ENCODE results near the gene PITX3.

Gene PITX3

DNA sequence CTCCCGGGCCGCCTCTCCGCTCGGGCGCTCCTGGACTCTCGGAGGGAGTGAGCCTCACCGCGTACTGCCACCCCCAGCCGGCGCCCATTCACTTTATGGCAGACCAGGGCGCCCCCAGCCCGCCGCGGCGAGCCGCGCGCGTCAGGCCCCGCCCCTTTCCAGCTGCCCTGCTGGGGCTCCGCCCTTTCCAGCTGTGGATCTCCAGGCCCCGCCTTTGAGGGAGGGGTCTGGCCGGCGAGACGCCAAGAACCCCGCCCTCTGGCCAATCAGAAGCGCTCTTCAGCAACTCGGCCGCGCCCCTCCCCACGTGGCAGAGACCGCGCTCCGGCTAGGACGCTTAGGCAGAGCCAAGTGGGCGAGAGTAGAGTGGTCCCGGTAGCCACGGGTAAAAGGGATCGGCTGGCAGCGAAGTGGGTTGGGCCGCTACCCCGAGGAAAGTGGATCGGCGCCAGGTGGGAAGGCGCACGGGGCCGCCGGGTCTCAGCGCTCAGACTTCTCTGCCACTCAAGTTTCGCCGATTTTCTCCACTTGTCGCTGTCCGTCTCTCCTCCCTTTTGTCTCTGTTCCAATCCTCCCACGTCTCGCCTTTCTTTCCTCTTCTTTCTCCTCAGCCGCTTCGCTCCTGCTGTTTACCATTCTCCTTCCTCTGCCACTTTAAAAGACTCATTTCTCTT, at the start of gene PITX3:
TSS of gene PITX3 (minus strand) at position 69 of the 674 bp plus-strand sequence. CDS start 9,432 bp downstream, outside the sequence.
- in situ Hi-C loops (cut with HindIII; ENCODE audit: low sequenced_read_pairs): no loop called here

DNA sequence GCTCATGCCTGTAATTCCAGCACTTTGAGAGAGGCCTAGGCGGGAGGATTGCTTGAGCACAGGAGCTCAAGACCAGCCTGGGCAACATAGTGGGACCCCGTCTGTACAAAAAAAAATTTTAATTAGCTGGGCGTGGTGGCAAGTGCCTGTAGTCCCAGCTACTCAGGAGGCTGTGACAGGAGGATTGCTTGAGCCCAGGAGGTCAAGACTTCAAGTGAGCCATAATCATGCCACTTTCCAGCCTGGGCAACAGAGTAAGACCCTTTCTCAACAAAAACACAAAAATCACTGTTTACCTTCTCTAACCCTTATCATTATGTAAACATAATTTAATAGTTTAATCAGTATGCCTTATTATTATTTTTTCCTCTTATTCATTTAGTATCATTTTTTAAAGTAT, 48.5 kb upstream of the PITX3 start:
- in situ Hi-C loops (cut with HindIII; ENCODE audit: low sequenced_read_pairs): no loop called here

DNA sequence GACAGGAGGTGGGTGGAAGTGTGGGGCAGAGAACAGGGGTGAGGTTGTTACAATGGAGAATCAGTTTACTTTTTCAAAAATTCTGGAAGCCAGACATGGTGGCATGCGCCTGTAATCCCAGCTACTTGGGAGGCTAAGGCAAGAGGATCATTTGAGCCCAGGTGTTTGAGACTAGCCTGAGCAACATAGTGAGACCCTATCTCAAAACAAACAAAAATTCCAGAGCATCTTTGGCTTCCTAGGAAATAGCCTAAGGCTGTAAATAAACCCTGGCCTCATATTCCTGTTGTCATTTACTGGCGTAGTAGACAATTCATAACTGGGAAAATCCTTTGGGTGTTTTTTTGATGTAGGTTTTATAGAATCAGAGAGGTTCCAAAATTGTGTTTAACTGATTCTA, 48.0 kb upstream of the PITX3 start:
- in situ Hi-C loops (cut with HindIII; ENCODE audit: low sequenced_read_pairs): no loop called here

DNA sequence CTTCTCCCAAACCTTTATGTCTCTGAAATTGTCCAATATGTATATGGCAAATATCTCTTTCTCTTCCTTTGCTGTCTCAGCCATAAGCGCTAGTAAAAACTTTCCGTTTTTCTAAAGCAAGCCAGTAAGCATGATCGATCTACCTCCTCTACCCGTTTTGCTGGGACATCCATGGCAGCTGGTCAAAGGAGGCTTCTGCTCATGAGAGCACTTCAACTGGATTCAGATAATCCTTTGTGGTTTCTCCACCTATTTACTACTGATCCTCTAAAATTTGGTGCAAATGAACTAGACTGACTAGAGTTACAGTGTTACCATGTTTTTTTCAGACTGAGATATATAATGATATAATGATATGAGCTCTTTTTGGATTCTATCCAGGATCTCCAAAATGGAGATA, 46.7 kb upstream of the PITX3 start:
- in situ Hi-C loops (cut with HindIII; ENCODE audit: low sequenced_read_pairs): no loop called here

DNA sequence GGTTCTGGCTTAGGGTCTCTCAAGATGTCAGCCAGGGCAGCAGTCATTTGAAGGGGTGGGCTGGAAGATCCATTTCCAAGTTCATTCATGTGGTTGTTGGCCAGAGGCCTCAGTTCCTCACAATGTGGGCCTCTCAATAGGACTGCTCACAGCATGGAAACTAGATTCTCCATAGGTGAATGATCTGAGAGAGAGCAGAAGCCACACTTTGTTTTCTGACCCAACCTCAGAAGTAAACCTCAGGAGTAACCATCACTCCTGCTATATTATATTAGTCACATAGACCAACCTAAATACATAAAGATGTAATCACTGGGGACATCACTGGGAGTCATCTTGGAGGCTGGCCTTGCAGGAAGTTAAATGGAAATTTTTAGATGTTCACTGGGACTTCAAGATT, 46.2 kb upstream of the PITX3 start:
- in situ Hi-C loops (cut with HindIII; ENCODE audit: low sequenced_read_pairs): no loop called here

DNA sequence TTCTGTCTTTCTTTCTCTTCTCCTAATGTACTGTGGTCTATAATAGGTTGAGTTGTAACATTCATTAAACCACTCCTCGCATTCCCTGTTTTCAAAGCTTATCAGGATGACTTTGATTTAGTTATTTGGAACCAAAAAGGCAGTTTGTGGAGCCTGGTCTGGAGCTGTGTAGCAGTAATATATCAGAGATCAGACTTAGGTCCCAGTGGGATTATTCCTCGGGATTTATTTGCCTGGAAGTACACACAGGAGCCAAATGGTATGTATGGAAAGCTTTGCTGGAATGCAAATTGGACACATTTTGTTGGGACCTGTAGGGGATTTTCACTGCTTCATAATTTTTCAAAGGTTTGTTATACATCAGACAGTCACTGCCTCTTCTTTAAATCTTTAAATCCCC, 44.9 kb upstream of the PITX3 start:
- in situ Hi-C loops (cut with HindIII; ENCODE audit: low sequenced_read_pairs): no loop called here

DNA sequence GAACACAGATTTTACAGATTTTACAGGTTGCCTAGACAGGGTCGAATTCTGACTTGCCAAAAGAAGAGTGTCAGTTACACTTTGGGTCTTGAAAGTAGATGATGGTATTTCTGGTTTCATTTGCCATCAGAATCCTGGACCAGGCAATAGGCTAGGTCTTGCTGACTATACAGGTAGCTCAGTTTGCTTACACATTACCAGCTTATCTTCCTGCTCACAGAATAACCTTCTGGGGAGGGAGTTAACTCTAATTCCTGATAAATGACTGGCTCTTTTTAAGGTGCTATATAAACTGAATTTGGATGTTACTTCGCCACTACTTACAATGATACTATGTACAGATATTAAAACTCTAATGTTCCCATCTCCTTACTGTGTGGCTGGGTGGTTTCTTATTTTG, 43.8 kb upstream of the PITX3 start:
- in situ Hi-C loops (cut with HindIII; ENCODE audit: low sequenced_read_pairs): no loop called here

DNA sequence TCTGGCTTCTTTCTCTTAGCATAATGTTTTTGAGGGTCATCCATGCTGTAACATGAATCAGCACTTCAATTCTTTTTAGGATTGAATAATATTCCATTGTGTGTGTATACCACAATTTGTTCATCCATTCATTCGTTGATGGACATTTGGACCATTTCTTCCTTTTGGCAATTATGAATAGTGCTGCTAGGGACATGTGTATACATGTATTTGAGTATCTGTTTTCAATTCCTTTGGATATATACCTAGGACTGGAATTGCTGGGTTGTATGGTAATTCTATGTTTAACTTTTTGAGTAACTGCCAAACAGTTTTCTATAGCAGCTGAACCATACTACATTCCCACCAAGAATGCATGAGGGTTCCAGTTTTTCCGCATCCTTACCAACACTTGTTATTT, 43.2 kb upstream of the PITX3 start:
- in situ Hi-C loops (cut with HindIII; ENCODE audit: low sequenced_read_pairs): loop anchor here (5.0 kb wide), 1 partner anchor 57 kb away; the partner anchor contains the start of gene ELOVL3

DNA sequence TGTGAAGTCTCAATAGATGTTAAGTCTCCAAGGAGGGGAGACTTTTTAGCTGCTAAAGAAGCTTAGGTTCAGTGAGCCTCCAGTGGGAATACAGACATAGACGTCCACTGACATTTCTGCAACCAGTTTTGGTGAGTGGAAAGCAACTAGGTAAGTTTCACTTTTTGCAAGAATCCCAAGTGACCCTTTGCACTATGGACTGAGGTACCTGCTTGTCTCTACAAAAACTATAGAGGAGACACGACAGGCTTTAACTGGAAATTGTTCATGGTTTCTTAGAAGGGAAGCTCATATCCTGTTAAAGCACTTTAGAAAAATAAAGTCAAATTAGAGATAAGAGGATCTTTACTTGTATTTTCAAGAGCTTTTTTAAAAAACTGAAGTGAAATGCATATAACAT, 42.6 kb upstream of the PITX3 start:
- in situ Hi-C loops (cut with HindIII; ENCODE audit: low sequenced_read_pairs): loop anchor here (5.0 kb wide), 1 partner anchor 57 kb away; the partner anchor contains the start of gene ELOVL3

DNA sequence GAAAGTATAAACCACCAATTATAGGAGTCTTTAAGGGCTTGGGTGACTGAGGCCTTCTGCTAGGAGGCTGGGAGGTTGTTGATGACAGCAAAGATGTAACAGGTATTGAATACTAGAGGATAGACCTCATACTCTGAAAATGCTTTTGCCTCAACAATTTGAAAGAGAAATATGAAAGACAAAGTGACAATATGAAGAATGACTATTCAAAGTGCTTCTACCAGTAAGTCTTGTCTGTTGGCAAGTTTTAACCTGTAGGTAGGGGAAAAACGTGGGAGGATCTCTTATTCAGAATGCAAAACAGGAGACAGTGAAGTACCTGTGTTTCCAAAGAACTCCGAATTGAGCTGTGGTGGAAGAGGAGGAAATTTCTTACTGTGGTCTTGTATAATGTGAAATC, 42.2 kb upstream of the PITX3 start:
- in situ Hi-C loops (cut with HindIII; ENCODE audit: low sequenced_read_pairs): loop anchor here (5.0 kb wide), 1 partner anchor 56 kb away; the partner anchor contains the start of gene ELOVL3

DNA sequence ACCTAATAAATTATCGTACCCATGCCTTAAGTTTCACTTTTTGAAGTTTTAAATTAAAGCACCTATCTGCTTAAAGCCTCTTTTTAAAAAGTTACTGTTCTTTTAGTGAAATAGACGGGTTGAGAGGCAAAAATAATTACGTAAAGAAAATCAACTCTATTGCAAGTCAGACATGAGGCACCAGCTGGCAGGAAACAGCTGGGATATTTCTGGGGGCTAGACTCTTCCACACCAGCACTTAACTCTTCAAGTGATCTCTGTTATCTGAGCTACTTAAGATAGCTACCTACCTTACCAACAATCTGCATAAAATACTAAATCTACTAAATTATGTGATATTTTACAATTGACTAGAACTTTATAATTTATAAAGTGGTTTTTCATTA, 39.8 kb upstream of the PITX3 start:
- in situ Hi-C loops (cut with HindIII; ENCODE audit: low sequenced_read_pairs): loop anchor here (5.0 kb wide), 1 partner anchor 54 kb away; the partner anchor contains the start of gene ELOVL3

DNA sequence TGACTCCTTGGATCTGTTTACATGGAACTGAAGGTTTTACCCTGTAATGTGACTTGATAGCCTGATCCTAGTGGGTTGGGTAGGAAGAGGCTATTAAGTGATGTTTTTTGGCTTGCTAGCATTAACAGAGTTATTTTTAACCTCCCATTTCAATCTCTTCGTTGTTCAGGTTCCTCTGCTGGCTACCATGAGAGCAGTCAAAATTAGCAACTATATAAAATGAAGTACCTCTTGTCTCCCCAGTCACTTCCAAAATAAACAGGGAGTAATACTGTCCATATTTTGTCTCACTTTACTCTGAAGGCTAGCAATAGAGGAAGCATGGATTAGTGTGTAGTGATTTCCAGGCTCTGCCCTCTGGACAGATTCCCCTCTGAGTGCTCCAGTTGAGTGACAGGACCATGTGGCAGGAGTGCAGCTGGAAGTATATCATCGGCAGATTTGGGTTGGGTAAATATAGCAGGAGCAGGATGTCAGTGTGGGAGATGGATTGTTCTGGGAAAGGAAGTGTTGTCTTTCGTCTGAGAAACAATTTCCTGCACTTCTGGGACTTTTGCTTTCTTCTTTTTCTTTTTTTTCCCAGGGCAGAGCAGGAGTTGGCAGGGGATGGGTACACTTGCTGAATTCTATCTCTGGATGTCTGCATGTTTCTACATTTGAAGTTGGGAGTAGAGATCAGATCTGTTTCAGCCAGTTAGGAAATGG, 39.2 kb upstream of the PITX3 start:
- in situ Hi-C loops (cut with HindIII; ENCODE audit: low sequenced_read_pairs): loop anchor here (5.0 kb wide), 1 partner anchor 53 kb away; the partner anchor contains the start of gene ELOVL3

DNA sequence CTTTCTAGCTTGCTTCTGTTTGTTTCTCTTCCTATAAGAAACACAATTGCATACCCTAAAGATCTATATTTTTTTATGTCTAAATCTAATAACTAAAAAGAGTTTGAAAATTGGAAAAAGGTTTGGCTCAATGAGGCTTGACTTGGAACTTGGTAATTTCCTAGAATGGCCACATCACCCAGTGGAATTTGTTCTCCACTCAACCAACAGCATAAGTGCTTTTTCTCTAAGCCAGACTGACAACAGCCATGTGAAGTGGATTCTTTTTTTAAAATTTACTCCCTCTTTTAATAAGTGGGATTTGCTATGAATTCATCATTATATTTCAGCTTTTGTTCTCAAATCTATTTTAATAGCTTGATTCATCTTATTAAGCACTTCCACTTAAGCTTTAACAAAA, 37.8 kb upstream of the PITX3 start:
- in situ Hi-C loops (cut with HindIII; ENCODE audit: low sequenced_read_pairs): no loop called here

DNA sequence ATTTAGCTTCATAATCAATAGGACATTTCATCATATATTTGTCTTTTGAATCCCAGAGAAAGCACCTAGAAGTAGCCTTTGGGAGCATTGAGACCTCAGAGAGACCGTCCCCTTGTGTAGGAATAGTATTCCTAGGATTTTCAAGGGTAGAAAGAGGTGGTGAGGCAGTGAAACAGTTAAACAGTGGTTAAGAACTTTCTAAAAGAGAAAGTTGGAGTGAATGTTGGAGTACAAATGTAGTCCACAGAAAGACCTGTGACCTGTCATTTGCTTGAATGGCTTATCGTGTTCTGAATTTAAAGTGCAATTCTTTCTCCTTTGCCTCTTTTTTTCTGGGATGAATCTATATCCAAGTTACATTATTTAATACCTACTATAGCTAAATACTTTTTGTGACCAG, 34.0 kb upstream of the PITX3 start:
- in situ Hi-C loops (cut with HindIII; ENCODE audit: low sequenced_read_pairs): no loop called here

DNA sequence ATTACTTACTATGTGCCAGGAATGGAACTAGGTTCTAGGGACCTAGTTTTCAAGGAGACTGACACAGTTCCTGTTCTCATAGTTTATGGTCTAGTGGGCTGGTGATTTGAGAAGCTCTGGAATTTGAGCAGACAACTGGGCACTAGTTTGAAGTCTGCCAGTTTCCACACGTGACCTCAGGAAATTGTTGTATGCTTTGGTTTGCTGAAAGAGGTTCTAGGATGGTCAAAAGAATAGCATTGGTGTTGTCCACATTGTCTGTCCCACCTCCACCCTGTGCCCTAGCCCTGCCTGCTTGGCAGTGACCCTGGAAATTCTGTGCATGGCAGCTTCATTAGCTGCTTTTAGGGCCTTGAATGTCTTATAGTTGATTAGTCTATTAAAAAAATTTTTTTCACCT, 32.8 kb upstream of the PITX3 start:
- in situ Hi-C loops (cut with HindIII; ENCODE audit: low sequenced_read_pairs): no loop called here

DNA sequence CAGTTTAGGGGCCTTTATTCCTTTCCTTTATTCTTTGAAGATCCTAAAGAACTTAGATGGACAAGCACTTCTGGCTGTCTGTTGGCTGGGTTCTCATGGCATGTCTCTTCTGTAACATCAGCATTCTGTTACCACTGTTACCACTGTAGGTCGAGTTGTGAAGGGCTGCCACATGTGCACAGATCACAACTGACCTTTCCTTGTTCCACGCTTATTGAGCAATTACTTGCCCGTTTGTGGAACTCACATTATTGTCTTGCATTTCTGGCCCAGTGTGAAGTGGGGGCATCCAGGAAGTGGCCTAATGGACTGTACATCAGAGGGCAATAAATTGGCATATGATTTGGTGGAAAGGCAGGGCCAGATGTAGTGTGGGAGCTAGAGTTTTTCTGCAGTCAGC, 27.7 kb upstream of the PITX3 start:
- in situ Hi-C loops (cut with HindIII; ENCODE audit: low sequenced_read_pairs): loop anchor here (10.0 kb wide), 1 partner anchor 56 kb away; no protein-coding TSS in a partner anchor

DNA sequence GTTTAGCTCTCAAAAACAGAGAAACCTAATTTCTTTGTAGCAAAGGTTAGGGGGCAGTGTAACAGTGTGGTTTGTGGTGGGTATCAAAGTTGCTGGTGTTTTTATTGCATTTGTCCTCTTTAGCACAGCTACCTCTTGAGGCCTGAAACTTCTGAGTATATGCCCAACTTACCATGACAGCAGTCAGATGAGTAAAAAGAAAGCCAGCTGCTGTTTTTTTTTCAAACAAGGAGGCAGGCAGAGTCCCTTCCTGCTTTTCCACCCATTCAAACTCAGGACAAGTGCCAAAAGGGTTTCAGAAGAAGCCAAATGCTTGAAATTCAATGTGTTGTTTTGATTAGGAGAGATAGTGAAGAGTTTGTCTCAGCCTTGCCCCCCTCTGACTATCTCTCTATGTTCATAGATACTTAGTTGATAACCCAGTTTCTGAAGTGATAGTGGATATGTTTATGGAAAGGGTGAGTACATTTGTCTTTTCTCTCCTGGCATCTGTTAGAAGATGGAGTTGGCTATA, 27.1 kb upstream of the PITX3 start:
- in situ Hi-C loops (cut with HindIII; ENCODE audit: low sequenced_read_pairs): loop anchor here (10.0 kb wide), 1 partner anchor 56 kb away; no protein-coding TSS in a partner anchor

DNA sequence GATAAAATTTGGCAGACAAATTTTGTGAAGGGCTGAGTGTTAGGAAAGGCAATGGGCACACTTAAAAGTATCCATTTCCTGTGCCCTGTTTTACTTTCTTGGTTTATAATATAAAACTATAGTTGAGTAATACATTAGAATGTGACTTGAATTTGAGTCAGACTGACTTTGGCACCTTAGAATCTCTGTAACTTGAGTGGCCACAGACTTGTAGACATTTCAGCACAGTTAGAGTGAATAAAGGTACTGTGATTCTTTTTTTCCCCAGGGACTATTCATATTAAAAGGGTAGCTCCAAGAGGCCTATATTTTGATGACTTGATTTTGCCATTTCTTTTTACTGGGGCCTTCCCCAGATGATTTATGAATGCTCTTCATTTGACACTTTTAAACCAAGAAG, 26.4 kb upstream of the PITX3 start:
- in situ Hi-C loops (cut with HindIII; ENCODE audit: low sequenced_read_pairs): loop anchor here (10.0 kb wide), 1 partner anchor 57 kb away; no protein-coding TSS in a partner anchor

DNA sequence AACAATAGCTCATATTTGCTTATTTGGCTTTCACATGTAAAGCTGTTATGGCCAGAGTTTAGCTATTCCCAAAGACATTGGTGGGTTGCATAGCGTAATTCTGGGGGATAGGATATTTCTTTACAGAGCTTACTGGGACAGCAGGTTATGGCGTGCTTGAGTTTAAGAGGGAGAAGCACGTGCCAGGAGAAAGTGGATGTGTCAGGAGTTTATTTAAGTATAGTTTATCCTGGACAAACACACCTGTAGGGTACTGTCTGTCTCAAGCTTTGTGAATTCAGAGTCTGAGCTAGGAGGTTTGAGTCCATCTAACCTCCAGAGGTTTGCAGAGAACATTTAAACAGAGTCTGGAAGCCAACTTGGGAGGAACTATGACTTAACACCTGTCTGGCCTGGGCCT, 25.4 kb upstream of the PITX3 start:
- in situ Hi-C loops (cut with HindIII; ENCODE audit: low sequenced_read_pairs): loop anchor here (10.0 kb wide), 1 partner anchor 58 kb away; no protein-coding TSS in a partner anchor

DNA sequence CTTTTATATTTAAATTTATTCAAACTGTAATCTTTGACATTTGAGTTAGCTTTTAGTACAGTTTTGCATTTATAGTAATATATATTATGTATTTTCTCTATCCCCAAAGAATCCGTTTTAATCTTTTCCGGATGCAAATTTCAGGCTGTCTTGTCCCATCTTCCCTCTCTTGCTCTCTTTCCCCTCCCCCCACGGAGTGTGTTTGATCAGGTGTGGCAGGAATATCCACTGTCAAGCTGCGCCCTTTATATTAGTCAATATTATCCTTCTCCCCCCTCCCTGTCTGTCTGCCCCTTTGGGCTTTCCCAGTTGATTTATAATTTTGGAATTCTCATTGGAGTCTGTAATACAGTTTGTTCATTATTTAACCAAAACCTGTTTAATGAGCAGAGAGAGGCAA, 23.1 kb upstream of the PITX3 start:
- in situ Hi-C loops (cut with HindIII; ENCODE audit: low sequenced_read_pairs): loop anchor here (10.0 kb wide), 1 partner anchor 60 kb away; no protein-coding TSS in a partner anchor

DNA sequence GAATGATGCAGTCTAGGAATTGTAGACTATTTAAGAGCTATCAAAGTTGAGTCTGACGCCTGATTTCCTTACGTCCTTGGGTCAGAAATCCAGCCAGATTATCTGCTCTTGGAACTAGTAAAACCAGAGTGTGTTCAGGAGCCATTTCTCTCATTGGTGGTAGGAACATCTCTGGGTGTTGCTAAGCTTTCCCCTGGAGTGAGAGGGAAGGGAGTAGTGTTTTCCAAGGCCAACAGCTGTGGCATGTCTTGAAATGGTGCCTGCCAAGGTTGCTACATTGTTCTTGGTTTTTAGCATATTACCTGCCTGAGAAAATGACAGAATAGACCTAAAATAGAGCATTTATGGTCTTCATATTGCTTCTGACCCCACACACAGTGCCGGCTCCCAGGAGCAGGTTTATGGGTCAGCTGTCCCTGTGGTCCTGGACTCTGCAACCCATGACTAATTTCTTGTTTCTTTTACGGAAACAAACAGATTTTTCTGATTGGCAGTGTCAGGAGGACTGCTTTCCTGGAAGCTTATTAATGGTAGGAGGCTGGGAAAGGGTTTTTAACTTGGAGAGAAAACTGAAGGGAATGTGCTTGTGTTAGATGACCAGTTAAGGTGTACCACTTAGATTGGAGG, 21.5 kb upstream of the PITX3 start:
- in situ Hi-C loops (cut with HindIII; ENCODE audit: low sequenced_read_pairs): loop anchor here (10.0 kb wide), 1 partner anchor 62 kb away; no protein-coding TSS in a partner anchor
